NCI-H1048 (cell line): ENCODE data around the gene NFATC1.

Experiments
- DNase-seq: peaks from one replicate; lab custom pipeline; 2025; lab: John Stamatoyannopoulos, UW

The NFATC1 gene

GRCh38 chr18:79458131-79458838, 62.6 kb downstream of the NFATC1 start:
- peak; percentile 37 for DNase-seq

- DNase-seq: no peak
Observed at GRCh38 chr18:79458917-79459803, 63.4 kb downstream of the NFATC1 start.

GRCh38 chr18:79459946-79460480, 64.3 kb downstream of the NFATC1 start:
- DNase-seq: no peak

GRCh38 chr18:79460481-79461300, 65.0 kb downstream of the NFATC1 start:
- peak; percentile 82 for DNase-seq

- DNase-seq: no peak
Observed at GRCh38 chr18:79461627-79462026, 65.9 kb downstream of the NFATC1 start.

GRCh38 chr18:79463424-79463960, 67.8 kb downstream of the NFATC1 start:
- DNase-seq: no peak

GRCh38 chr18:79465392-79465991, 69.8 kb downstream of the NFATC1 start:
- DNase-seq: no peak

- DNase-seq: no peak
Observed at GRCh38 chr18:79466591-79466990, 70.9 kb downstream of the NFATC1 start.

GRCh38 chr18:79467126-79467525, 71.4 kb downstream of the NFATC1 start:
- DNase-seq: no peak

- DNase-seq: no peak
Observed at GRCh38 chr18:79468119-79468789, 72.5 kb downstream of the NFATC1 start.

GRCh38 chr18:79469309-79469708, 73.6 kb downstream of the NFATC1 start:
- no peak for DNase-seq

GRCh38 chr18:79469751-79470505, 74.2 kb downstream of the NFATC1 start:
- no peak for DNase-seq

GRCh38 chr18:79470547-79470946, 74.8 kb downstream of the NFATC1 start:
- no peak for DNase-seq

GRCh38 chr18:79471046-79471445, 75.3 kb downstream of the NFATC1 start:
- no peak for DNase-seq

- DNase-seq: no peak
Observed at GRCh38 chr18:79471597-79471996, 75.9 kb downstream of the NFATC1 start.

GRCh38 chr18:79472176-79472575, 76.4 kb downstream of the NFATC1 start:
- DNase-seq: no peak

- no peak for DNase-seq
Observed at GRCh38 chr18:79472946-79473345, 77.2 kb downstream of the NFATC1 start.

GRCh38 chr18:79476031-79476917, 80.5 kb downstream of the NFATC1 start:
- no peak for DNase-seq
